K562 (cell line): Measurements from ENCODE around the gene RAI1. TPM values are rescaled to one million over a fixed set of nuclear protein-coding genes. Genes with fewer than 3 reads are reported as not detected.

ENCODE experiments used
- ARID2 ChIP-seq: fragments of 450-650 bp; IDR thresholded peaks from 2 replicates; pipeline ENCODE4 v1.6.1; 2017; ENCODE audit warnings: antibody characterized with exemption, mild to moderate bottlenecking
- BDP1 ChIP-seq: IDR thresholded peaks from 3 replicates; pipeline ENCODE4 v1.6.1; 2011; ENCODE audit not compliant: insufficient read length, insufficient read depth
- BRD9 ChIP-seq: fragments of 450-650 bp; IDR thresholded peaks from 2 replicates; pipeline ENCODE4 v1.6.1; 2018; ENCODE audit warnings: low read depth; ENCODE audit not compliant: partially characterized antibody
- CBX1 ChIP-seq: sonication (generic); IDR thresholded peaks from 2 replicates; pipeline ENCODE4 v1.6.1; 2016; ENCODE audit warnings: antibody characterized with exemption, low read depth, mild to moderate bottlenecking
- DACH1 ChIP-seq: fragments of 450-650 bp; IDR thresholded peaks from 2 replicates; pipeline ENCODE4 v1.6.1; 2018; ENCODE audit not compliant: partially characterized antibody
- MAFK ChIP-seq: IDR thresholded peaks from 2 replicates; pipeline ENCODE4 v1.6.1; 2011; ENCODE audit warnings: low read length, improper control_type of control experiment
- MCM2 ChIP-seq: fragments of 450-650 bp; IDR thresholded peaks from 2 replicates; pipeline ENCODE4 v1.6.1; 2017; ENCODE audit warnings: low read depth, mild to moderate bottlenecking
- NCOA6 ChIP-seq: fragments of 450-650 bp; IDR thresholded peaks from 2 replicates; pipeline ENCODE4 v1.6.1; 2017; ENCODE audit warnings: mild to moderate bottlenecking
- RBFOX2 ChIP-seq: fragments of 200-400 bp; formaldehyde crosslinking; IDR thresholded peaks from 2 replicates; pipeline ENCODE4 v1.6.1; 2017; ENCODE audit warnings: low read depth, mild to moderate bottlenecking, low read length, moderate library complexity
- SP1 ChIP-seq: sonication (generic); formaldehyde crosslinking; IDR thresholded peaks from 2 replicates; pipeline ENCODE4 v1.8.1; 2022; ENCODE audit warnings: mild to moderate bottlenecking, missing genetic modification reagents
- XRCC5 ChIP-seq: fragments of 200-400 bp; formaldehyde crosslinking; IDR thresholded peaks from 2 replicates; pipeline ENCODE4 v1.6.1; 2017; ENCODE audit warnings: low read depth, mild to moderate bottlenecking, low read length
- ZNF175 ChIP-seq: fragments of 200-800 bp; sonication (Bioruptor generic); IDR thresholded peaks from 2 replicates; pipeline ENCODE4 v1.6.1; 2016; ENCODE audit warnings: low read depth, mild to moderate bottlenecking, missing genetic modification characterization, missing compliant biosample characterization
- ZNF263 ChIP-seq: sonication (generic); formaldehyde crosslinking; IDR thresholded peaks from 2 replicates; pipeline ENCODE4 v1.8.0; 2022; ENCODE audit warnings: mild to moderate bottlenecking, missing genetic modification reagents, borderline replicate concordance
- ZNF384 ChIP-seq: IDR thresholded peaks from 2 replicates; pipeline ENCODE4 v1.6.1; 2012; ENCODE audit warnings: low read depth, low read length, improper control_type of control experiment
- ZNF507 ChIP-seq: conservative IDR thresholded peaks from 2 replicates; pipeline ENCODE4 v1.6.1; 2017; ENCODE audit warnings: missing genetic modification characterization, missing compliant biosample characterization
- ZNF764 ChIP-seq: fragments of 250-450 bp; sonication (Bioruptor Pico); IDR thresholded peaks from 2 replicates; pipeline ENCODE4 v1.4.0; 2020; ENCODE audit warnings: low read depth, mild to moderate bottlenecking, moderate library complexity
- ZZZ3 ChIP-seq: fragments of 450-650 bp; IDR thresholded peaks from 2 replicates; pipeline ENCODE4 v1.6.1; 2016; ENCODE audit warnings: antibody characterized with exemption, mild to moderate bottlenecking, moderate library complexity
- polyA plus RNA-seq, 8 experiments: library from polyadenylated mRNA; depleted of rRNA in 4 of 8; stranded (reverse) in 5 of 8; unstranded in 3 of 8; fragments of >200 nt; fragmentation: Nextera tagmentation in 2 of 8; fragmentation: Illumina TruSeq in 1 of 8; extraction: Ambion mirVana in 2 of 8; extraction: Trizol in 1 of 8; gene quantifications; 2 replicates each; pipeline versions ENCODE4 v1.2.1 to v1.2.3, GENCODE V29; 2011 to 2014; ENCODE audit warnings: inconsistent platforms in 1 of 8, missing spikeins in 1 of 8
- total RNA-seq, 7 experiments: library from RNA; depleted of rRNA in 6 of 7; stranded (reverse); fragments of >200 nt in 6 of 7; fragmentation: Illumina TruSeq in 2 of 7; extraction: Trizol in 2 of 7; gene quantifications; 2 replicates each; pipeline versions ENCODE4 v1.2.1 to v1.2.3, GENCODE V29; 2011 to 2021; ENCODE audit warnings: low replicate concordance in 1 of 7
- TF ChIP-seq, protein P1 (sequence below): sonication (generic); formaldehyde crosslinking; IDR thresholded peaks from 2 replicates; pipeline ENCODE4 v1.8.1; 2022; ENCODE audit warnings: missing genetic modification reagents
- TF ChIP-seq, protein P2 (sequence below): fragments of 450-650 bp; formaldehyde crosslinking; IDR thresholded peaks from 2 replicates; pipeline ENCODE4 v1.4.0; 2022; ENCODE audit warnings: missing genetic modification characterization
- TF ChIP-seq, protein P3 (sequence below): sonication (generic); IDR thresholded peaks from 2 replicates; pipeline ENCODE4 v1.6.1; 2016
- TF ChIP-seq, protein P4 (sequence below), 3 experiments: IDR thresholded peaks in 2 of 3; conservative IDR thresholded peaks in 1 of 3; 2 replicates each; pipeline ENCODE4 v1.5.1; 2011 to 2012; ENCODE audit warnings: low read length in 3 of 3, mild to moderate bottlenecking in 3 of 3, control low read depth in 2 of 3, improper control_type of control experiment in 1 of 3, inconsistent platforms in 1 of 3, low read depth in 1 of 3, mixed read lengths in 1 of 3, moderate library complexity in 1 of 3; ENCODE audit not compliant: insufficient read depth in 2 of 3

RAI1 gene
- total and polyA plus RNA-seq, 9 of the 15 experiments (the other 6 are each of a cell fraction or from before 2014, with no cell fraction given) = 0.68 to 19.9 (median 5.5) TPM

DNA sequence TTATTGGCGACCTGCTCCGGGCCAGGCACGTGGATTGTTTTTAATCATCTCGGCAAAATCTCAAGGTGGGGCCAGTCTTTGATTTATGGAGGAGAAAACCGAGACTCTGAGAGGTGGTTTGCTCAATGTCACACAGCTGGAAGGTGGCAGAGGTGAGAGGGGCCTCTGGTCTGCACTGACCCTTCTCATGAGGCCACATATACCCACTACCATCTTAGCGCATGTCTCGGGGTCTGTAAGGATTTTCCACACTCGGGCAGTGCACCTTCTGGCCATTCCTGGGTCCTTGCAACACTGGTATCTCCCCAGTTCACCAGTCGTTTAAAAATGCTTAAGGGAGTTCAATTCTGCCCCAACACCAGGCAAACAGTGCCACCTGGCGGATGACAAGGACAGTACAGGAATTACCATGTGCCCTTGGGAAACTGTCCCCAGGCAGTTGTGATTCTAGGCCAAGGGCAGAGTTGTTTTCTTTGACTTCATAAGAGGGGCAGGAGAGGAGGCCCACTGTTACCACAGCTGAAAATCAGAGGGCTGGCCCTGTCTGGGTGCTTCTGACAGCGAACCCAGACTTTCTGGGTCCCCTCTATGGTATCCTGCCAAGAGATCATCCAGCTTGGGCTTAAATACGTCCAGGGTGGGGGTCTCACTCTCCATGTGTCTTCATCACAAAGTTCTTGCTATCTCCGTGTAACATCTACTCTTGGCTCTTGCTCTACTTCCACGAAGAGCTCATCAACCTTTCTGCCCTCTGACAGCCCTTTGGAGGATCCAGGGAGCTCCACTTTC lies 39.4 kb upstream of the RAI1 start (continued):
- TF ChIP-seq, protein P1, sequence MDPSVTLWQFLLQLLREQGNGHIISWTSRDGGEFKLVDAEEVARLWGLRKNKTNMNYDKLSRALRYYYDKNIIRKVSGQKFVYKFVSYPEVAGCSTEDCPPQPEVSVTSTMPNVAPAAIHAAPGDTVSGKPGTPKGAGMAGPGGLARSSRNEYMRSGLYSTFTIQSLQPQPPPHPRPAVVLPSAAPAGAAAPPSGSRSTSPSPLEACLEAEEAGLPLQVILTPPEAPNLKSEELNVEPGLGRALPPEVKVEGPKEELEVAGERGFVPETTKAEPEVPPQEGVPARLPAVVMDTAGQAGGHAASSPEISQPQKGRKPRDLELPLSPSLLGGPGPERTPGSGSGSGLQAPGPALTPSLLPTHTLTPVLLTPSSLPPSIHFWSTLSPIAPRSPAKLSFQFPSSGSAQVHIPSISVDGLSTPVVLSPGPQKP (CRISPR knock-in tag) = no peak
- TF ChIP-seq BDP1 = no peak
- no peak for TF ChIP-seq ZNF764
- TF ChIP-seq ARID2 = peak; percentile 60
- TF ChIP-seq ZNF263 (CRISPR knock-in tag) = no peak
- TF ChIP-seq NCOA6 = no peak
- no peak for TF ChIP-seq XRCC5
- TF ChIP-seq BRD9 = no peak
- no peak for TF ChIP-seq RBFOX2
- TF ChIP-seq ZNF175 = no peak
- no peak for TF ChIP-seq ZNF507 (tag)
- TF ChIP-seq, protein P2, sequence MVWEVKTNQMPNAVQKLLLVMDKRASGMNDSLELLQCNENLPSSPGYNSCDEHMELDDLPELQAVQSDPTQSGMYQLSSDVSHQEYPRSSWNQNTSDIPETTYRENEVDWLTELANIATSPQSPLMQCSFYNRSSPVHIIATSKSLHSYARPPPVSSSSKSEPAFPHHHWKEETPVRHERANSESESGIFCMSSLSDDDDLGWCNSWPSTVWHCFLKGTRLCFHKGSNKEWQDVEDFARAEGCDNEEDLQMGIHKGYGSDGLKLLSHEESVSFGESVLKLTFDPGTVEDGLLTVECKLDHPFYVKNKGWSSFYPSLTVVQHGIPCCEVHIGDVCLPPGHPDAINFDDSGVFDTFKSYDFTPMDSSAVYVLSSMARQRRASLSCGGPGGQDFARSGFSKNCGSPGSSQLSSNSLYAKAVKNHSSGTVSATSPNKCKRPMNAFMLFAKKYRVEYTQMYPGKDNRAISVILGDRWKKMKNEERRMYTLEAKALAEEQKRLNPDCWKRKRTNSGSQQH (CRISPR knock-in tag) = no peak
- TF ChIP-seq MCM2 = no peak
- TF ChIP-seq, protein P3, sequence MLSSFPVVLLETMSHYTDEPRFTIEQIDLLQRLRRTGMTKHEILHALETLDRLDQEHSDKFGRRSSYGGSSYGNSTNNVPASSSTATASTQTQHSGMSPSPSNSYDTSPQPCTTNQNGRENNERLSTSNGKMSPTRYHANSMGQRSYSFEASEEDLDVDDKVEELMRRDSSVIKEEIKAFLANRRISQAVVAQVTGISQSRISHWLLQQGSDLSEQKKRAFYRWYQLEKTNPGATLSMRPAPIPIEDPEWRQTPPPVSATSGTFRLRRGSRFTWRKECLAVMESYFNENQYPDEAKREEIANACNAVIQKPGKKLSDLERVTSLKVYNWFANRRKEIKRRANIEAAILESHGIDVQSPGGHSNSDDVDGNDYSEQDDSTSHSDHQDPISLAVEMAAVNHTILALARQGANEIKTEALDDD = 0 out of 2 replicates have a peak, but pooled peaks have one; percentile 24
- no peak for TF ChIP-seq SP1 (CRISPR knock-in tag)
- TF ChIP-seq, protein P4, sequence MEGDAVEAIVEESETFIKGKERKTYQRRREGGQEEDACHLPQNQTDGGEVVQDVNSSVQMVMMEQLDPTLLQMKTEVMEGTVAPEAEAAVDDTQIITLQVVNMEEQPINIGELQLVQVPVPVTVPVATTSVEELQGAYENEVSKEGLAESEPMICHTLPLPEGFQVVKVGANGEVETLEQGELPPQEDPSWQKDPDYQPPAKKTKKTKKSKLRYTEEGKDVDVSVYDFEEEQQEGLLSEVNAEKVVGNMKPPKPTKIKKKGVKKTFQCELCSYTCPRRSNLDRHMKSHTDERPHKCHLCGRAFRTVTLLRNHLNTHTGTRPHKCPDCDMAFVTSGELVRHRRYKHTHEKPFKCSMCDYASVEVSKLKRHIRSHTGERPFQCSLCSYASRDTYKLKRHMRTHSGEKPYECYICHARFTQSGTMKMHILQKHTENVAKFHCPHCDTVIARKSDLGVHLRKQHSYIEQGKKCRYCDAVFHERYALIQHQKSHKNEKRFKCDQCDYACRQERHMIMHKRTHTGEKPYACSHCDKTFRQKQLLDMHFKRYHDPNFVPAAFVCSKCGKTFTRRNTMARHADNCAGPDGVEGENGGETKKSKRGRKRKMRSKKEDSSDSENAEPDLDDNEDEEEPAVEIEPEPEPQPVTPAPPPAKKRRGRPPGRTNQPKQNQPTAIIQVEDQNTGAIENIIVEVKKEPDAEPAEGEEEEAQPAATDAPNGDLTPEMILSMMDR (IDR thresholded peaks at IDR 0.05 in 2 of 3, conservative IDR thresholded peaks at IDR 0.05 in 1 of 3; ENCODE audit: insufficient read depth in 2 of 3, low read depth in 1 of 3, low read length in 3 of 3) = peak; percentile 82 to 89 (median 87)
- no peak for TF ChIP-seq CBX1
- TF ChIP-seq DACH1 = no peak
- TF ChIP-seq ZNF384 = 0 out of 2 replicates have a peak, but pooled peaks have one; percentile 10
- no peak for TF ChIP-seq ZZZ3
- TF ChIP-seq MAFK = no peak
